Activated naive CD4-positive, alpha-beta T cell treated with anti-CD3 and anti-CD28 coated beads, Interleukin-2, amount 50 U/mL, for 72 hours (primary cell): ENCODE measurements around the gene ME3. TPM values are rescaled to one million over a fixed set of nuclear protein-coding genes. Genes with fewer than 3 reads are reported as not detected.
"Not testable (repeated sequence)": the region's sequence is repeated elsewhere in the genome, so short reads cannot be mapped to it uniquely, and the experiment has no call there.

Source experiments
- ATAC-seq, 2 donors: fragments of 150-1000 bp; cut with Tn5 transposase; 2 replicates each; pipeline ENCODE4 v1.10.0; 2021; ENCODE audit warnings: mild to moderate bottlenecking in 2 of 2, moderate library complexity in 2 of 2
- DNase-seq, 2 donors: peaks; one replicate each; pipeline ENCODE4 v3.0.0; 2021 to 2022; ENCODE audit warnings: low spot score in 2 of 2
- H3K27ac Mint-ChIP-seq, 2 donors: one replicate each; pipeline ENCODE4 v1.8.0; 2022; ENCODE audit warnings: mild to moderate bottlenecking in 2 of 2, mixed read lengths in 2 of 2
- H3K36me3 Mint-ChIP-seq, 2 donors: one replicate each; pipeline ENCODE4 v1.8.0; 2022; ENCODE audit warnings: mixed read lengths in 2 of 2
- H3K9me3 Mint-ChIP-seq, 2 donors: one replicate each; pipeline ENCODE4 v1.8.0; 2022; ENCODE audit warnings: mixed read lengths in 2 of 2
- total RNA-seq, 2 donors: library from RNA; stranded (reverse); gene quantifications; one replicate each; pipeline ENCODE4 v1.2.3, GENCODE V29; 2022

Gene ME3
- total RNA-seq, 2 donors from 2014 or later, result 5.5 to 16.2 TPM

GRCh38 chr11:86449993-86450629 lies 222.3 kb downstream of the ME3 start:
- no peaks in the 10 kb centered on the region for H3K9me3 Mint-ChIP-seq

GRCh38 chr11:86447763-86448480 lies 224.5 kb downstream of the ME3 start:
- peak; percentile 67 to 86 for ATAC-seq
- Mint-ChIP-seq H3K36me3 (peaks cover 7 to 13% of the 10 kb centered on the region in 2 donors), H3K9me3 (peaks cover 5 to 6% of the 10 kb centered on the region in 2 donors), H3K27ac (peak overlapping the region in 1 of 2 donors; percentile 69)
- peak in 1 of 2 donors; percentile 23 for DNase-seq

More at GRCh38 chr11:86449993-86450629, 222.3 kb downstream of the ME3 start:
- DNase-seq (no peak), ATAC-seq (no peak)
- H3K27ac Mint-ChIP-seq, result peak overlapping the region in 1 of 2 donors; percentile 74
- peaks cover 0 to 4% of the 10 kb centered on the region in 2 donors for H3K36me3 Mint-ChIP-seq

GRCh38 chr11:86446924-86447285 lies 225.5 kb downstream of the ME3 start:
- peaks cover 5 to 6% of the 10 kb centered on the region in 2 donors for H3K9me3 Mint-ChIP-seq
- peak overlapping the region in 1 of 2 donors; percentile 14 for H3K27ac Mint-ChIP-seq
- peaks cover 11 to 13% of the 10 kb centered on the region in 2 donors for H3K36me3 Mint-ChIP-seq
- DNase-seq (no peak), ATAC-seq (no peak)

GRCh38 chr11:86446163-86446923 lies 226.1 kb downstream of the ME3 start:
- H3K9me3 Mint-ChIP-seq, result peaks cover 5 to 6% of the 10 kb centered on the region in 2 donors
- DNase-seq, result no peak
- peaks cover 11 to 13% of the 10 kb centered on the region in 2 donors for H3K36me3 Mint-ChIP-seq
- peak overlapping the region in 1 of 2 donors; percentile 14 for H3K27ac Mint-ChIP-seq
- ATAC-seq, result peak in 1 of 2 donors; percentile 18

- Mint-ChIP-seq H3K9me3 (peaks cover 5 to 6% of the 10 kb centered on the region in 2 donors), H3K27ac (no peak overlapping the region), H3K36me3 (peaks cover 11 to 13% of the 10 kb centered on the region in 2 donors)
- ATAC-seq (peak in 1 of 2 donors; percentile 39), DNase-seq (no peak)
Observed at GRCh38 chr11:86444981-86445380, 227.4 kb downstream of the ME3 start.

- H3K27ac Mint-ChIP-seq, result peak overlapping the region; percentile 37 to 85
- ATAC-seq (peak in 1 of 2 donors; percentile 31), DNase-seq (no peak)
- H3K9me3 Mint-ChIP-seq, result peaks cover 5 to 6% of the 10 kb centered on the region in 2 donors
- peaks cover 11 to 13% of the 10 kb centered on the region in 2 donors for H3K36me3 Mint-ChIP-seq
Observed at GRCh38 chr11:86443415-86443814, 229.0 kb downstream of the ME3 start.

GRCh38 chr11:86442827-86443226 lies 229.6 kb downstream of the ME3 start:
- DNase-seq (no peak), ATAC-seq (no peak)
- H3K9me3 Mint-ChIP-seq, result peaks cover 5 to 6% of the 10 kb centered on the region in 2 donors
- H3K36me3 Mint-ChIP-seq, result peaks cover 11 to 13% of the 10 kb centered on the region in 2 donors
- peak overlapping the region in 1 of 2 donors; percentile 85 for H3K27ac Mint-ChIP-seq

GRCh38 chr11:86442420-86442819 lies 230.0 kb downstream of the ME3 start:
- Mint-ChIP-seq H3K27ac (peak overlapping the region in 1 of 2 donors; percentile 85), H3K36me3 (peaks cover 11 to 13% of the 10 kb centered on the region in 2 donors), H3K9me3 (peaks cover 5 to 6% of the 10 kb centered on the region in 2 donors)
- peak in 1 of 2 donors; percentile 72 for ATAC-seq
- no peak for DNase-seq

GRCh38 chr11:86440843-86441242 lies 231.6 kb downstream of the ME3 start:
- Mint-ChIP-seq H3K36me3 (peaks cover 10 to 11% of the 10 kb centered on the region in 2 donors), H3K27ac (peak overlapping the region in 1 of 2 donors; percentile 0), H3K9me3 (peaks cover 5 to 6% of the 10 kb centered on the region in 2 donors)
- DNase-seq, result no peak
- ATAC-seq, result no peak

- Mint-ChIP-seq H3K9me3 (peaks cover 5 to 6% of the 10 kb centered on the region in 2 donors), H3K36me3 (peaks cover 10 to 11% of the 10 kb centered on the region in 2 donors), H3K27ac (peak overlapping the region in 1 of 2 donors; percentile 0)
- no peak for ATAC-seq
- no peak for DNase-seq
Observed at GRCh38 chr11:86440305-86440716, 232.1 kb downstream of the ME3 start.

- ATAC-seq (no peak), DNase-seq (no peak)
- H3K27ac Mint-ChIP-seq, result peak overlapping the region in 1 of 2 donors; percentile 22
- peaks cover under 1 to 2% of the 10 kb centered on the region in 2 donors for H3K9me3 Mint-ChIP-seq
- H3K36me3 Mint-ChIP-seq, result peaks cover 2 to 11% of the 10 kb centered on the region in 2 donors
Observed at GRCh38 chr11:86438685-86439084, 233.7 kb downstream of the ME3 start.

GRCh38 chr11:86435711-86436110 lies 236.7 kb downstream of the ME3 start:
- Mint-ChIP-seq H3K9me3 (peaks cover 0 to 6% of the 10 kb centered on the region in 2 donors), H3K36me3 (peaks cover 8 to 25% of the 10 kb centered on the region in 2 donors)
- ATAC-seq, result no peak

GRCh38 chr11:86433361-86434095 lies 238.9 kb downstream of the ME3 start:
- not testable (repeated sequence) for H3K9me3 Mint-ChIP-seq, H3K27ac Mint-ChIP-seq, ATAC-seq, DNase-seq
- peaks cover 8 to 26% of the 10 kb centered on the region in 2 donors for H3K36me3 Mint-ChIP-seq

More at GRCh38 chr11:86435711-86436110, 236.7 kb downstream of the ME3 start:
- H3K27ac Mint-ChIP-seq, result no peak overlapping the region
- DNase-seq, result no peak

- no peak for DNase-seq
- H3K27ac Mint-ChIP-seq, result no peak overlapping the region
- H3K9me3 Mint-ChIP-seq, result peaks cover 0 to 6% of the 10 kb centered on the region in 2 donors
- ATAC-seq, result no peak
- H3K36me3 Mint-ChIP-seq, result peaks cover 8 to 26% of the 10 kb centered on the region in 2 donors
Observed at GRCh38 chr11:86431258-86431657, 241.2 kb downstream of the ME3 start.

GRCh38 chr11:86427441-86427840 lies 245.0 kb downstream of the ME3 start:
- ATAC-seq (no peak), DNase-seq (no peak)
- Mint-ChIP-seq H3K27ac (no peak overlapping the region), H3K36me3 (peaks cover 3 to 15% of the 10 kb centered on the region in 2 donors), H3K9me3 (peaks cover 2 to 3% of the 10 kb centered on the region in 2 donors)

- DNase-seq, H3K36me3 Mint-ChIP-seq, H3K9me3 Mint-ChIP-seq, H3K27ac Mint-ChIP-seq, ATAC-seq: not testable (repeated sequence)
Observed at GRCh38 chr11:86423488-86423887, 248.9 kb downstream of the ME3 start.
